GM18520 (cell line): Measurements from ENCODE around the gene PROM2.

Source experiments
- ATAC-seq: cut with Tn5 transposase; IDR thresholded peaks from one replicate; pipeline ENCODE4 v1.9.1; 2021; ENCODE audit not compliant: unreplicated experiment

Gene PROM2

DNA sequence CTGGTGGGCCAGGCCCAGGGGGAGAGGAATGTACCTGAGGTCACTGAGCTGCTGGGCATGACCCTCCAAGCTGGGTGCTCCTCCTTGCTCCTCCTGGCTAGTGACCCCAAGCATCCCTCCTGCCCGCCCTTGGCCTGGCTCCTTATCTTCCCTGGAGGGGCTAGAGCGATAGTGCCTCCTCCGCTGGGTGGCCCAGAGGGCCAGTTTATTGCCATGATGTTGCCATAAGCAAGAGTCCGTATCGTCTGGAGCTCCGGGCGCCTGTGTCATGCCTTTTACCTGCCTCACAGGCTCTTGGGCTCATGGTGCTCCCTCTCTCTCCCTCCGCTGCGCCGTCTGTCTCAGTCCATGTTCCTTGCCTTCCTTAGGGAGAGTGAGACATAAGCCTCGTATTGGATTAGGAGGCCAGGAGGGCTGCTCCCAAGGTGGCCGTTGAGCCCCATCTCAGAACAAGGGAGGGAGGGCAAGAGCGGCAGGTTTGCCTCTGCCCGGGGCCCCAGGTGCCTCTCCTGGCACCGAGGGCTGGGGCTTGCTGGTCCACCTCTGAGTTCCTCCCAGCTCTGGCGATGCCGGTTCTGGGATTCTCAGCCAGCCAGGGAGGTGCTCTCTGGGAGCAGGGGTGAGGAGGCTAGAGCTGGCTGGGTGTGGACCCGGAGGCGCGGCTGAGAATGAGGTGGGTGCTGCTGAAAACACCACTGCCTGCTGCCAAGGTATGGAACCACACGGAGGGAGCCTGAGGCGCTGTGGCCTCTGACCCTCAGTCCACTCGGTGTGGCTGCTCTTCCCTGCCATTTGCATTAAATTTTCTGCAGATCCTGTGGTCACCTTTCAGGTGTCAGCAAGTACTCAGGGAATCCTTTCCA is 45.5 kb downstream of the PROM2 start:
- ATAC-seq, result no peak

DNA sequence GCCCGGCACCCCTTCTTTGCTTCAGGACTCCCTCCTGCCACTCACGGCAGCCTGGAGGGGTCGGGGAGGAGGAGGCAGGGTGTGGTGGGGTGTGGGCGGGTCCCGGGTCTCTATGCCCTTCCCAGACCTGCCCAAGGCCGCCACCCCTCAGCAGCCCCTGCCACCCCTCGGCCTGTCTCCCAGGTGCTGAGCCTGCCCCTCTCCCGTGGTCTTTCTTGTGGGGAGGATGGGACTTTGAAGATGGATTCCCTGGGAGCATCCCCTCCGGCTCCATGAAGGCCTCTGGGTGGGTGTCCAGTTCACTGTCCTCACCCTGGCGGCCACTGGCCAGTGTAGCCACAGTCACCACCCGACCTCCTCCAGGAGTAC is 46.1 kb downstream of the PROM2 start:
- ATAC-seq, result no peak

DNA sequence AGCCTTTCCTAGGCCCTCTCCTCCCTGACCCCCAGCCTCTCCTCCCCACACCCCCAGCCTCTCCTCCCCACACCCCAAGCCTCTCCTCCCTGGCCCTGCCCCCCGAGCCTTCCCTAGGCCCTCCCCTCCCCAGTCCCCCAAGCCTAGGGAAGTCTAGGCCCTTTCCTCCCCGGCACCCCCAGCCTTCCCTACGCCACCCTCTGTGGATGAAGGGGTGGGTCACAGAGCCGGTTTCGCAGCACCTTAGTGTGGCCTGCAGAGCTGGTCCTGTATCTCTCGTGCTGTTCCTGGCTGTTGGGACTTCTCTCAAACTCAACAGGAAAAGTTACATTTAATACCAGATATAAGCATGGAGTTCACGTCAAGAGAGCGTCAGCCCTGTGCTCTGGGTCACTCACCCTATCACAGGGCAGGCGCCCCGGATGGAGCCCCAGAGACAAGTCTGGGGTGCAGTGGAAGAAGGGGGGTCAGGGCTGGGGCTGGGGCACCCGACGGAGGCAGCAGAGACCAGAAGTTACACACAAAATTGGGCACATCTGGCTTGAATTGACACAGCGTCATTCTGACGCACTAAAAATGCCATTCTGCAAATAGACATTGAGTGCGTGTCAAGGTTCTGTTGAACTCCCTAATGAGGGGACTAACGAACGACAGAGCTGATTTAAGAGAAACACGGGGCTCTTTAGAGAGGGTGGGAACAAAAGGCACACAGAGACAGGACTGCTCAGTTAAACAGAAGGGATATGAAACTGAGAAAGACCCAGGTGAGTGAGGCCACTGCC is 46.9 kb downstream of the PROM2 start:
- no peak for ATAC-seq

DNA sequence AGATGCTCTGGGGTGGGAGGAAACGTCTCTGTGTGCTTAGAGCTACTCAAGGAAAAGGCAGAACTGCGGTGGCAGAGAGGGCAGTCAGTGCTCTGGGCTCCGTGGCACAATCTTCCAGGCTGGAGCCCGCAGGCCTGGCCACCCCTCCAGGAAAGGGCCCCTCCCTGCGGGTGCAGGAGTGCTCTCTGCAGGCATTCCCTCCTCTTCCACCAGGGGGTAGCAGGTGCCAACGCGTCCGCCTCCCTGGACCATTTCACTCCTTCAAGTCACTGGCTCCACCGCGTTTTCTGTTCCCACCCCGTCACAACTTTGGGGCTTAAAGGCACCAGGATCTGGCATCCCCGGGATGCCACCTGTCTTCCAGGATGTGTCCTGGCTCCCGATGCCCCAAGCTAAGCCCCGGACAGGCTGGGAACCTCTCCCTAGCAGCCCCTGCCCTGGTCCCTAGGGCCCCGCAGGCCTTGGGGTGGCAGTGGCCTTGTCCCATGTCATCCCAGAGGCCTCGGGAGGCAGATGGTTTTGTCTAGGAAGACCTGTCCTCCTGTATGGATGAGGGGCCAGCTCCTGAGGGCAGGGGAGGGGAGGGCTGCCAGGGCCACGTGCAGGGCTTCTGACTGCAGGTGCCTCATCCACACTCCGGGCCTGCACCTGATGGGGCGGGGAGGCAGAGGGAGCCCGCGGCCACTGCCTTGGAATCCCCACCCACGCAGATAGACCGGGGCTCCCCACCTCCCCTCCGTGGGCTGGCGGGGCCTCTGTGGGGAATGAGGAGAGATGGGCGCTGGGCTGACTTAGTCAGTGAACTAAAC is 49.3 kb downstream of the PROM2 start:
- ATAC-seq, result no peak

DNA sequence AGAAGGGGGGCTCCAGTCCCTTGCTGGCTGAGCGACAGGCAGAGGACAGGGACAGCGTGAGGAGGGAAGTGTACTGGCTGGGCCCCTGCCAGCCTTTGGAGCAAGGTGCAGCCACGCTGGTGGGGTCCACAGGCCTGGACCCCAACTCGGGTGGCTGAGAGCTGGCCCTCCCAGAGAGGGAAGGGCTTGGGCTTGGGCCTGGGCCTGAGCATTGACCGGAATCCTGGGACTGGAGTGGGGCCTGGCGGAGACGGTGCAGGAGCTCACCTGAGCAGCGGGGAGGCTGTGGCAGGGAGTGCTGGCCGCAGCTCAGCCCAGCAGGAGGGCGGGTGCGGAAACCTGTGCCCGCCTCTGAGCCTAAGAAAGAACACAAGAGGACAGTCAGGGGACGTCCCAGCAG is 50.8 kb downstream of the PROM2 start:
- ATAC-seq, result no peak

DNA sequence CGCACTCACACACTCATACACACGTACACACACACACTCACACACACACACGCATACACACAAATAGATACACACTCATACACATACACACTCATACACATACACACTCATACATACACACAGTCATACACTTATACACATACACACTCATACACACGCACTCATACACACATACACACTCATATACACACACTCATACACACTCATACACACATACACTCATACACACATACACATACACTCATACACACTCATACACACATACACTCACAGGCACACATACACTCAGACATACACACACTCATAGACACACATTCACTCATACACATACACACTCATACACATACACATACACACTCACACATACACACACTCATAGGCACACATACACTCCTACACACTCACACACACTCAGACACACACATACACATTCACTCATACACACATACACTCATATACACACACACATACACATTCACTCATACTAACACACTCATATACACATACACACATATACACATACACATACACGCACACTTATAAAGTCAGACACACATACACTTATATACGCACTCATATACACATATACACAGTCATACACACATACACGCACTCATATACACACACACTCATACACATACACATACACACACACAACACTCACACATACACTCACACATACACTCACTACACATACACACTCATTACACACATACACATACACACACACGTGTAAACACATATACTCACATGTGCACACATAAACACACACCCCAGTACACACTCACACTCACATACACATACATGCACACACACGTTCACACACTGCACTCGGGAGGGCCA is 51.6 kb downstream of the PROM2 start:
- ATAC-seq, result no peak

DNA sequence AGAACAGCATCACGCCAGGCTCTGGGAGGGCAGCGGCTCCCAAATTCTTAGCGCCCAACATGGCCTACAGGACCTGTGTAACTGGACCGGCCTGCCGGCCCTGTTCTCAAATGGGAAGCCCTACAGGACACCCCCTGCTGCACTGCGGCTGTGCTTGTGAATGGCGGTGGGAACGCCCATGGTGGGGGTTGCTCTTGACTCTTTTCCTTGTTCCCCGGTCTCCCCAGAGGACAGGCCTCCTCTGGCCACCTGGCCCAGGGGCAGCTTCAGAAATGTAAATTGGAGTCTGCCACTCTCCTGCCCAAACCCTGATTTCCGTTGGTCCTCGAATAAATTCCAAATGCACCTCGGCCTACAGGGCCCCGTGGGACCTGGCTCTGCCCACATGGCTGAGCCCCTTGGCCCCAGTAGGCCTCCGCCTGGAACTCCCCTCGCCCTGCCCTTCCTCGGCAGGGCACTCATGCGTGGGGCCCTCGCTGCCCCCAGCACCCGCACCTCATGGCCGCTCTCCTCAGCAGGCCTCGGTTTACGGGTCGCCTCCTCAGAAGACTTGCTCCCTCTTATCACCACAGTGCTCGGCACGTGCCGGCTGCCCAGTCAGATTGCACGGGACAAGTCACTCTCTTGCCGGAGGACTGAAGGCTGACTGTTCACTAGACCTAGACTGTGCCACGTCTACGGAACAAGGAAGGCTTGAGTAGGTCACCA is 52.3 kb downstream of the PROM2 start:
- no peak for ATAC-seq

DNA sequence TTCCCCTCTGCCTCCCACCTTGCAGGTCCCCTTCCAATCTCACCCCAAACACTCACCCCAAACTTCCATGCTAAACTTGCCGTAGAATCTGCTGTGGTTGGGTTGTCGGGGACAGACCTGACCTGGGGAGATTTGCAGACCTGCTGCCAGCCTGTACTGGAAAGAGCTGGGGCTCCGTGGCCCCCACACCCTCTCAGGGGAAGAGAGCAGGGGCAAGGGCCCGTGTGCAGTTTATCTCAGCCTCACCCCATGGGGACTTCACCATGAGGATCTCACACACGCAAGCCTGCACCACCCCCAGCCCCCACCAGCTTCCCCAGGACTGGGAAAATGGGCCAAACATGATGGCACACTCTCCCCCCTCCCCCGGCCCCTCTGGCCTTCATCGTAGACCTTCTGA is 53.6 kb downstream of the PROM2 start:
- ATAC-seq, result no peak

DNA sequence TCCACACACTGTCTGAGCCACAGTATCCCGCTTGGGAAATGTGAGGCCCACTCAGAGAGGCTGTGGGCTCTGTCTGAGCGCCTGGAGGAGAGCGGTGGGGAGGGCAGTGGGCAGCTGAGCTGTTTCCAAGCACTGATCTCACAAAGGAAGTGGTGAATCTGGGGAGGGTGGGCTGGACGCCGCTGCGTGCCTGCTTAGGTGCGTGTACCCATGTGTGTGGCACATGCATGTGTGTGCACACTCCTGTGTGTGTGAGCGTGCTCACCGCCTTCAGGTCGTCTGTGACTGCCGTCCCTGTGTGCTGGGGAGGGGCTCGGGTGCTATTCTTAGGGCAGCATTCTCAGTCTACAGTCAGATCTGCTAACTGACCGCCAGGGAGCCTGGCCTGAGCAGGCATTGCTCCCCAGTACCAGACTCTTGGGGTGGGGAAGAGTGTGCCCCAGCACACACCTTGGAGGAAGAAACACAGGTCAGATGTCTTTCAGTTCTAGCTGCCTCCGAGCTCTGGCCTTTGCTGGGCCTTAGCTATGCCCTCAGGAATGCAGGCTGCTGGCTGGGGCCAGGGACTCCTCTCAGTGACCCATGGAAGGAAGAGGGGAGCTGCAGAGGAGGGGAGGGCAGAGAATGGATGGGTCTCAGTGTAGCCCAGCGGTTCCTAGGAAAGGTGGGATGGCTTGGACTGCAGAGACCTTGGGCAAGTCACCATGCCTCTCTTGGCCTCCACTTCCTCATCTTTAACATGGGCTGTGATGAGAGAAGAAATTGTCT is 54.3 kb downstream of the PROM2 start:
- ATAC-seq, result no peak

DNA sequence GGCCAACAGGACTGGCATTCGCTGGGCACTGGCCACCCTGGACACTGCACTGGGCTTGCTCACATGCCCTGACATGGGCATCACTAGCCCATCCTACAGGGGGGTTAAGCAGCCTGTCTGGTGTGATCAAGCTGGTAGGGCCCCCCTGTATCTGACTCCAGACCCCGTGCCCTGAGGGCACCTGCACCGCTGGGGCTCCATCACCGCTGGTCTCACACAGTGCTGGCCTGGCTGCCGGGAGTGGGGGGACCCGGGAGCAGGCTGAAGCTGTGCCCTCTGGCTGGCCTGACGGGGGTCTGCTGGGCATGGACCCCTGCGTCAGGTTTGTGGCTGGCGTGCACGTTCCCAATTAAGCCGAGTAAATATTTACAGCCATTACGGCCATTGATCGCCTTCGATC is 55.2 kb downstream of the PROM2 start:
- no peak for ATAC-seq

DNA sequence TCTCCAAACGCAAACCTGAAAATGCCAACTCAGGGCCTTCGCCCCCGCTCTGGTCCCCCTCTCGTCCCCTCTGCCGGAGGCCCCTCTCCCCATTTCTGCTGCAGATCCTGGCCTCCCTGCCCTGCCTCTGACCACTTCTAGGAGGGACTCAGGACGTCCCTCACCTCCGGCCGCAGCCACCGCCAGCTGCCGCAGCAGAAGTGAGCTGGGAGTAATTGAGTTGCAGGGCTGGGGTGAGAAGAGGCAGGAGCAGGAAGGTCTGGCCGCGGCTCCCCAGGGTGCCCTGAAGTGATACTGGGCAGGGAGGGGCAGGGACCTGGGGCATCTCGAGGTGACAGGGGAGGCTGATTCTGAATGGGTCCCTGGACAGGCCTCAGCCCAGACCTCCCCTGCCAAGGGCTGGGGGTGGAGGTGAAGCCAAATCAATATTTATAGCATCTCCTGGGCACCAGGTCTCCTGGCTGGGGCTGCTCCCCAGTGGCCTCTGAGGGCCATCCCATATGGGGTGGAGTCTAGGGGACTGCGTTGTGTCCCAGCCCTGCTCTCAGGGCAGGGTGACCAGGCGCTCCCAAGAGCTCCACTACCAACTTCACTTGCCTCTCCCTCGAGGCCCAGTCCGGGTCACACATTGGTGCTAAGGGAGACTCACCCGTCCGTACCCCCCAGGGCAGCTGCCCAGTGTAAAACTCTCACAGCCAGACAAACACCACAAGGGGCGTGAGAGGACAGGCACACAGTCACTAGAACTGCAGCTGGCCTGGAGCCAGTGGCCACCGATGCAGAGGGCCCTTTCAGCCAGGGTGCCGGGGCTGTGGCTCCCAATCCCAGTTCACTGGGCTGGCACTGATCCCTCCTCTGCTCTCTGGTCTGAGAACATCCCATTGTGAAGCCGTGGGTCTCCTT is 55.9 kb downstream of the PROM2 start:
- ATAC-seq, result no peak

DNA sequence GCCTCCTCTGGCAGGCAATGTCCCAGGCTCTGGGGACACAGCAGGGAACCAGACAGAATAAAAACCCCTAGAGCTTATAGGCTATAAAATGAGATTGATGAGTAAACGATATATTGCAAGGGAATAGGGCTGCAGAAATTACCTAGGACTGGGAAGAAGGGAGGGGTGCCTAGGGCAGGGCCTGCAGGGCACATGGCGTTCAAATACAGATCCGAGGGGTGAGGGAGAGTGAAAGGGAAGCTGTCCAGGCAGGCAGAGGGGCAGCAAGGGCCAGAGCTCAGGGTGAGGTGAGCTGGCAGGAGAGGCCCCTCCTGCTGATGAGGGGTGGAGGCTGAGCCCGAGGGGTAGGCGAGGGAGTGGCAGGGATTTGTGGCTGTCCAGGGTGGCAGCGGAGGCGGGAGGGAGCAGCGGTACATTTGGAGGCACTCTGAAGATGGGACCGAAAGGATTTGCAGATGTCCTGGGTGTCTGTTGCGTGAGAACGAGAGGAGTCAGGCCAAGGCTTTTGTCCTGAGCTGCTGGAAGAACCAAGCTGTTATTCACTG is 56.6 kb downstream of the PROM2 start:
- ATAC-seq, result no peak

DNA sequence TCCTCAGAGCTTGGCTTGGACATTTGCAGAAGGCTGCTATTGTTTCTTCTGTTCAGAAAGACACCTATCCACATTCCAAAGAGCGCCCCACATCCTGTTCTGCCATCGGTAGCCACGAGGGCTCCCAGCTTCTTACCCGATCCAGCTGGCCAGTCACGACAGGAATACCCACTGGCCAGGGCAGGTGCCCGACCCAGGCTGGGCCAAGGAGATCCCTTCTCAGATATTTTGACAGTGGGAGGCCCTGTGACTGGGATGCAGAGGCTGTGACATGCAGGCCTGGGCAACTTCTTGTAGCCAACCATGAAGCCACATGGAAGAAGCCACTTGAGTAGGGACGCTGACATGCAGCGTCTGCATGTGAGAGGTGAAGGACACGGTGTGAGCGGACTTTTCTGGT is 57.4 kb downstream of the PROM2 start:
- ATAC-seq, result no peak

DNA sequence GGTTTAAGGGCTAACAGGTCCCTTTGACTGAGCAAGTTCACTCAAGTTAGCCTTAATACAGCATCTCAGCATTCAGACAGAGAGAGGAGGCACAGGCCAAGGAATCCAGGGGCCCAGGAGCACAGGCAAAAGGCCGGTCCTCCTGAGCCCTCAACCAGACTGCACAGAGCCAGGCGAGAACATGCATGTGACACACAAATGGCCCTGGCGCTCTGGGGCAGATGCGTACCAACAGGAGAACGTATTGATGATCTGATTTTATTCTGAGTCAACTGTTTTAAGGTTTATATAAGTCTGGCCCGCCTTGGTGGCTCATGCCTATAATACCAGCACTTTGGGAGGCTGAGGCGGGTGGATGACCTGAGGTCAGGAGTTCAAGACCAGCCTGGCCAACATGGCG is 57.8 kb downstream of the PROM2 start:
- no peak for ATAC-seq

DNA sequence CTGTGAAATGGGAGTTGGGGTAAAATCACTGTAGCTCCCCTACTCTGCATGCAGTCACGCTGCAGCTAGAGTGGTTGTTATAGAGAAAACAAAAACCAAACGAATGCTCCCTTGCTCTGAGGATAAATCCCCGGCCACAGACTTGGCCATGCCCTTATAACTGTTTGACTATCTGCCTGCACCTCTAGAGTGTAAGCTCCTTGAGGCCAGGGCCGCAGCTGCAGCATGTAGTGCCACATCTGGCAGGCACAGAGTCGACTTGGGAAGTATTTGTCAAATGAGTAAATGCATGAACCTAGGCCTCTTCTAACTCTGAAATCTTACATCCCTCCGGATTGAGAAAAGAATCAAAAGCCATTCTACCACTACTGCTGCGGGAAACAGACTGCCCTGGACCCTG is 58.8 kb downstream of the PROM2 start:
- ATAC-seq, result no peak

DNA sequence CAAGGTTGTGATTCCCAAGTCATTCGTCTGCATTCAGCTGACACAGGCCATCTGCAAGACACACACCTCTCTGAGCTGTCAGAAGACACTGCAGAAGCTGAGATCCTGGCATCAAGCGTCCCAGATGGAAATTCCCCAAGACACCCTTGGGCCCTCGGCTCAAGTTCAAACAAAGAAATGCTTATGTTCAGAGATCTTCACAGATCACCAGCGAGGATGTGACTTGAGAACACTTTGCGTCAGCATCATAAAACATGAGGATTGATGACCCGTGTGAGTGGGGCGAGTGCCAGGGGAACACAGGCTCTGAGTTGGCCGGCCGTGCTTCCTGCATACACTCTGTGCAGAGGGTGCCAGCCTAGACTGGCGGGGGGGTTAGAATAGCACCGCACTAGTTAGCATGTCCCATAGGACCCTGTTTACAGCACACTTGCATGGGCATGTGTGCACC is 59.7 kb downstream of the PROM2 start:
- no peak for ATAC-seq

DNA sequence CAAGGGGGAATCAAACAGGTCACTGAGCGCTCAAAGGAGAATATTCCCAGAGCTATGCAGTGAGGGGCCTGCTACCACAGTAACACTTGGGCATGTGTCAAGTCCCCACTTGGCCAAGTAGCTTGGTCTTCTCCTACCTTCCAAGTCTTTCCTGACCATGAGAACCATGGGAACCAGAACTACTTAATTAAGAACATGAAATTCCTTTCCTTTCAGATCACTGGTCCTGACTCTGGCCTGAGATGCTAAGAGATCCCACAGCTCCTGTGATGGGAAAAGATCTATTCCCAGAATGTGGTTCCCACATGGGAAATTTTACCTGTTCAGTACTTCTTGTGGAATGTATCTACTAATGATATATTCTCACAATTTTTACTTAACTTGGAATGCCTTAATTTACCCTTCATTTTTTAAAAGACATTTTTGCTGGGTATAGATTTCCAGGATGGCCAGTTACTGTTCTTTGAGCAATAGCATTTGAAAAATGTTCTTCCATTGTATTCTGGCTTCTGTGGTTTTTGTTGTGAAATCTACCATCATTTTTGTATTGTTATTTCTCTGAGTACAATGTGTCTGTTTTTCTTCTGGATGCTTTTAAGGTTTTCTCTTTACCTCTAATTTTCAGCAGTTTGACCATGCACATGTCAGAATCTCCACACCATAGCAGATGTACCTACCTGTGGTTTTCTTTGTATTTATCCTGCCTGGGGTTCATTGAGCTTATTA is 60.8 kb downstream of the PROM2 start:
- ATAC-seq, result no peak
